ENCODE results near the gene FRMPD1.
"Not testable (repeated sequence)": the region's sequence is repeated elsewhere in the genome, so short reads cannot be mapped to it uniquely, and the experiment has no call there.

The FRMPD1 gene, protein sequence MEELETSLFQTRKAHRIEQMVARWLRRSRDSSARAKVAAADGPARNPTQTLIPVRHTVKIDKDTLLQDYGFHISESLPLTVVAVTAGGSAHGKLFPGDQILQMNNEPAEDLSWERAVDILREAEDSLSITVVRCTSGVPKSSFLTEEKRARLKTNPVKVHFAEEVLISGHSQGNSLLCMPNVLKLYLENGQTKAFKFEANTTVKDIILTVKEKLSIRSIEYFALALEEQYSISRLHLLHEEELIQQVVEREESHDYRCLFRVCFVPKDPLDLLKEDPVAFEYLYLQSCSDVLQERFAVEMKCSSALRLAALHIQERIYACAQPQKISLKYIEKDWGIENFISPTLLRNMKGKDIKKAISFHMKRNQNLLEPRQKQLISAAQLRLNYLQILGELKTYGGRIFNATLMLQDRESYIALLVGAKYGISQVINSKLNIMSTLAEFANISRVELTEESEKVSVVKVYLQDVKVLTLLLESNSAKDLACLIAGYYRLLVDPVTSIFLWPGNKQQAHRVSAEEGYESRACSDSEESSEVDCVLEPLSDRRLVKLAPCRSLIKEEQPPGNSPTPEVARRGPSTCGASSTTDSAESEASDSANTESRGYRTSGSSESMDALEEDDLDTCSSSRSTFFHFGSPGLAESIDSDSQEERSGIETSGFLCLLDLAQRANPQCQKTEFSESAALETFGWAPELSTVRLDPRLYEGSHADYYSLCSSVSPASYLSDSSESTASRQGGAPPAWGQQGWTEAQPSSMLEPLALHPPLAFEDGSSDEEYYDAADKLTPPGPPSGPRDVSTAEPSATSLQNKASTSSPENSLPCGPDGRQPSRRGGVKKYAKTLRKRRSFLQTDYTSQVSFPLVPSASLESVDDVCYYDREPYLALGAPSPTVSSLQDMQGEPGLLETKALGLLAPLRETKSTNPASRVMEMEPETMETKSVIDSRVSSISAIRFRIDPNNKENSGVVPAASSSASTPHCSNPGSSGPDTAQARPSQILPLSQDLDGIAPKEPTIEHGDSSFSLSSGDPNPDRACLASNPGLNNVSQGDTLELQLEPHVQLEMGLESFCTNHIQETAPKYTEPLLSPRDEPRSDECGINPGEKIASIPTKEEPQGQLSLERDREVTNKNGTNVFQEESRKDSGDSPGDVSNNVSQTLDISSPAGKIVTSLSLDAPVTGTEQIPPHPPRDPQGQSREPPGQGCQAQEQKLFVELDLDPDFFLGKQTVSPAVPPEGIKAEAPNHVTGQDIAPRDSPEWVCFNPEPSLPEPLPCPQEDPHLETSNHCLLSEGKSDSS (N-terminal part only)

DNA sequence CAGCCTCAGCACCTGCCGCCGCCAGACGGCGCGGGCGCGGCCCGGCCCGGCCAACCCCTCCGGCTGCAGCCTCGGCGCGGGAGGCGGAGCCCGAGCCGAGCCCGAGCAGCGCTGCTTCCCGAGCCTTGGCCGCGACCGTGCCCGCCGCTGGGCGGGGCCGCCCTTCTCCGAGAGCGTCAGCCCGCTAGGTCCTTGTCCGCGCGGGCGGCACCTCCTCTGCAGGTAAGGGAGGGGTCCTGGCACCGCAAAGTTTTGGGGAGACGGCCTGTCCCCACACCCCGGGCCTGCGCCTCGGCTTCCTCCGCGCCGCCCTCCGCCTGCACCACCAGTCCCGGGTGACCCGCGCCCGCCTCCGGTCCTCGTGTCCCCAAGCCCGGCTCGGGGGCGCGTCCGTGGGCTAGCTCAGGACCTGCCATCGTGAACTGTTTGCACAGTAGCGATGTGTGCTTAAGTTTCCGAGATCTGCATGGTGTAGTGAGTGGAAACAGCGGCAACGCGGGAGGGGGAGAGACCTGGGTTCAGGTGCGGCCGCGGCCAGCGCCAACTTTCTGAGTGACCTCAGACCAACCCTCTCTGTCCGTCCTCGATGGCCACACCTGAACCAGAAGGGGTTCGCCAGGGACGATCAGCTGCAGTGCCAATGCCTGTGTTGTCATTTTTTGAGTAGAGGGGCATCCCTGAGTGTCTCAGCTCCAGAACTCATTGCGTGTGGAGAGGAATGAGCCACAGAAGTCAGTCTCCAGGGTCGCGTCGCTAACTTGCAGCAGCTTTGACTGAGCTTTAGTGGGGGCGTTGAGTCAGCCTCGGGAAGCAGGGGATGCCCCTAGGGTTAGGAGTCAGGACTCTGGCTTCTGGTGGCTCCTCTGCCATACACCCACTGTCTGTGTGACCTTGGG is at the start of gene FRMPD1:
Gene FRMPD1 (plus strand): TSS at position 82 of the 896 bp plus-strand sequence. CDS start 41,688 bp downstream, outside the sequence.
- no peak for DNase-seq

DNA sequence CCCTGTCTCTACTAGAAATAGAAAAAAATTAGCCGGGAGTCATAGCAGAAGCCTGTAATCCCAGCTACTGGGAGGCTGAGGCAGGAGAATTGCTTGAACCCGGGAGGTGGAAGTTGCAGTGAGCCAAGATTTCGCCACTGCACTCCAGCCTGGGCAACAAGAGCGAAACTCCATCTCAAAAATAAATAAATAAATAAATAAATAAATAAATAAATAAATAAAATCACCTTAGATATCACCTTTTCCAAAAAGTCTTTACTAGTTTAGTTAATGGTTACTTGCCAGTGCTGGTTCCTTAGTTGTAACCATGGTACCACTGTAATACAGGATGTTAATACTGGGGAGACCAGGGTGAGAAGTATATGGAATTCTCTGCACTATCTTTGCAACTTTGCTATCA is 48.7 kb upstream of the FRMPD1 start:
- DNase-seq, result not testable (repeated sequence)

DNA sequence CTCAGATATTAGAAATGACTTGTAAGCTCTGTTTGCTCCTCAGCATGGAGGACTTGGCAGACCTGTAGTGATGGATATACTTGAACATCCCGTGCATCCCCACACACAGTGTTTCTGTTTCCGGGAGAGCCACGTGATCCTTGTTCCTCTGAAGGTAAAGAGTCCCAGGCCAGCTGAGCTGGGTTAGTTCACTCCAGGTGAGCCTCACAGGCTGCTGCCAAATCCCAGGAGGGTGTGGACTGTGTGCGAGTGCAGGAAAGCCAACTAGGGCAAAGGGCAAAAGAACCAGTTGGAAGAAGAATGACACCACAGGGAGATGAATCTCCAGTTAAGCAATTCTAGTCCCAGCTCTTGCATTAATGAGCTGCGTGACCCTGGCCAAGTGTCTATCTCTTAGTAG is 47.9 kb upstream of the FRMPD1 start:
- DNase-seq, result peak; percentile 60

DNA sequence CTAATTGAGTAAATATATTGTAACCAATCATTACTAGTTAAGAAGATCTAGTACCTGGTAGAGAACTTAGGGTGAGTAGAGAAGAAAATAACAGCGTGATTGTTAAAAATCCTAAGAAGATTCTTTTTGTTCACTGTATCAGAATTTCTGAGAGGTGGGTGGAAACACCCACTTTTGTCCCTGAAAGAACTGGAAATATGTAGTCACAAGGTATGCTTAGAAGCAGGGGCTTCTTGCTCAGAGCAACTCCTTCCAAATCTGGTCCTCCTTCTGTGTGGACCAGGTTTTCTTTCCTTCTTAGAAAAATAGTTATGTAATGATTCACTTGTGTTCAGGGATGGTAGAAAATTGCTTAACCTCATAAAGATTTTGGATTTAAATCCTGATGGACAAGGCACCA is 46.5 kb upstream of the FRMPD1 start:
- DNase-seq, result no peak

DNA sequence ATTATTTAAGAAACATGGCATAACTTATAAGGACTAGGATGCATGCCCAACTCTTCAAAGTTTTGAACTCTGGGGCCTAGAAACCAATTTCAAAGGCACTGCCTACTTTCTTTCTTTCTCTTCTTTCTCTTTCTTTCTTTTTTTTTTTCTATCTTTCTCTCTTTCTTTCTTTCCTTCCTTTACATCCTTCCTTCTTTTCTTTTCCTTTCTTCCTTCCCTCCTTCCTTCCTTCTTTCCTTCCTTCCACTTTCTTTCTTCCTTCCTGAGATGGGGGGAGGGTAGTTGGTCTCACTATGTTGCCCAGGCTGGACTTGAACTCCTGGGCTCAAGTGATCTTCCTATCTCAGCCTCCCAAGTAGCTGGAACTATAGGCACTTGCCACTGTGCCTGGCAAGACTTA is 42.5 kb upstream of the FRMPD1 start:
- no peak for DNase-seq

DNA sequence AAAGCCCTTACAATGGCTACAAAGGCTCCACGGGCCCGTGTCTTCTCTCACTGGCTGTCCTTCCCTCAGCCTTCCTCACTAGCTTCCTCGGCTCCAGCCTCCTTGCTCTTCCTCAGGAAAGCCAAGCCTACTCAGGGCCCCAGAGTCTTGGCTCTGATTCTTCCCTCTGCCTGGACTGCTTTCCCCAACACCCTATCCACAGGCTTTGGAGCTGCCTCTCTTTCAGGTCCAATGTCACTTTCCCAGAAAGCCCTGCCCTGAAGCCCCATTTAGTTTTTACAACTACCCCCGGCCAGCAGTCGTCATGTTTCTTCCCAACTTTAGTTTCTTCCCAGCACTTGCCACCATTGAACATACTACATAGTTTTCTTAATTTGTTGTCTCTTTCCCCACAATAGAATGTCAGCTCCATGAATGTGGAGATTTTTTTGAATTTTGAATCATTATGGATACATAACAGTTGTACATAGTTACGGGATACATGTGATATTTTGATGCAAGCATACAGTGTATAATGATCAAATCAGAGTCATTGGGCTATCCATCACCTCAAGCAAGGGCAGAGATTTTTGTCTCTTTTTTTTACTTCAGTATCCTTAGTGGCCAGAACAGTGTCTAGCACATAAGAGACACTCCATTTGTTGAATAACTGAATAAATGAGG is 40.9 kb upstream of the FRMPD1 start:
- DNase-seq, result no peak

DNA sequence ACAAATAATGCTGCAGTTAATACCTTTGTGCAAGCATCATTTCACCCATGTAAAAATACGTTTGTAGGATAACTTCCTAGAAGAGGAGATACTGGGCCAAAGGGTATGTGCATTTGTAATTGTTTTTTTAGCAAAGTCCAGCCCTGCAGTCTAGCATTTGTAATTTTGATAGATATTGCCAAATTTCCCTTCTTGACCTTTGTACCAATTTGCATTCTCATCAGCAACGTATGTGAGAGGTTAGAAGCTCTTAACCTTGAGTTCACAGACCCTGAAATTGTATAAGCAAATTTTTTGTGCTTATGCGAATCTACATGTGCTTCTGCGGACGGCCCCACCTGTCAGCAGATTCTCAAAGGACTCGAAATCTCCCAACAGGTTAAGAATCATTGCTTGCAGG is 39.7 kb upstream of the FRMPD1 start:
- no peak for DNase-seq

DNA sequence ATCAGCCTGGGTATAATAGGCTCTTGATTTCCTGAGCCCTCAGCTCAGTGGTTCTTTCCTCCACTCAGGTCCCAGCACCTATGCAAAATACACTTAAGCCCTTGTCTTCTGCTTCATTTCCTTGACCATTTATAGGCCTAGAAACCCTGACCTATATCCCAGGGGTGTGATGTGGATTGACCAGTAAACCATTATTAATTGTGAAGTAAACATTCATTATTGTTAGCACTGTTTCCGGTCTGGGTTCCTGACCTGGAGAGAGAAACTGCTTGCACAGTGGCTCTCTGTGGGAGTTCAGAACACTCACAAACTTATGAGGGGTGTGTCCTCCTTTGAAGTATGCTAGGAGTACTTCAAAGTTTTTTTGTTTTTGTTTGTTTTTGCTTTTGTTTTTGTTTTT is 38.8 kb upstream of the FRMPD1 start:
- no peak for DNase-seq

DNA sequence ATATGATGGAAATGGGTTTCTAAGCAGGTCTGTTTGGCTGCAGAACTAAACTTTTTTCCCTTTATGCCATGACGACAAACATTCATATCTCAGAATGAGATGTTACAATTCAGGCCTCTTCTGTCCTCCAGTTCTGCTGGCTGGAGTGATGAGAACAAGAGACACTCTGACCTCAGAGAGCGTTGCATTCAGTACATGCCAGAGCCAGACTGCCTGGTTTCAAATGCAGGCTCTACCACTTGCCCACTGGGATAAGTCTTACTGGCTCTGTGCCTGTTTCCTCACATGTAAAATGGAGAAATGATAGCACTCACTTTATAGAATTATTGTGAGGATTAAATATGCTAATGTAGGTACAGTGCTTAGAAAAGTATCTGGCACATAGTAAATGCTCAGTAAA is 33.6 kb upstream of the FRMPD1 start:
- DNase-seq, result no peak

DNA sequence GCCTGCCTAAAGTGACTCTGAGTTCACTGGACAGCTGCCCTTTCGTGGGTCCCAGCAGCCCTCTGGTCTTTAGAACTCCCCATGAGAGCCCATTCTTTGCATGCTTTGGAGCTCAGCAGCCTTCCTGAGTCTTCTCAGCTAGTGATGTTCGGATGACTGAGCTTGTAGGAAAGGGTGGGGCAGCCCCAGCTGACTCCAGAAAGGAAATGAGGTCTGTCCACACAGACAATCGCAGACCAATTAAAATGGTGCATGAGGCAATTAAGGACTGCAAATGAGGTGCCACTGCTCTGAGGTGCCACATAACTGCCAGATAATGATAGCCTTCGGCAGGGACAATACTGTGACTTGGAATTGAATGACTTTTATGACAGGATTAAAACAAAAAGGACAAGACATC is 32.9 kb upstream of the FRMPD1 start:
- no peak for DNase-seq

DNA sequence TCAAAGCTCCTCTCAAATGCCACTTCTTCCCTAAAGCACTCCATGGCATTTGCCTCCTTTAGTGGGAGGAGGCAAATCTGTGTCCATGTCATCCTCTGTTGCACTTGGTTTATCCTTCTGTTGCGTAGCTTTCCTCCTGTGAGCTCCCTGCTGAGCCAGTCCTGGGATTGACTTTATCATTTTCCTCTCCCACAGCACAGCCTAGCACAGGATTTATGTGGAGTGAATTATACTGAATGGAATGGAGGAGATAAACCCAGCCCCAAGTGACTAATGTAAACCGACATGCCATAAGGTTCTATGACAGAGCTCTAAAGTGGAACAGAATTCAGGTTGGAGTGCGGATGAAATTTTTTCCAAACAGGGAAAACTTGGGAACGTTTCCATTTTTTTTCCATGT is 31.9 kb upstream of the FRMPD1 start:
- DNase-seq, result no peak

DNA sequence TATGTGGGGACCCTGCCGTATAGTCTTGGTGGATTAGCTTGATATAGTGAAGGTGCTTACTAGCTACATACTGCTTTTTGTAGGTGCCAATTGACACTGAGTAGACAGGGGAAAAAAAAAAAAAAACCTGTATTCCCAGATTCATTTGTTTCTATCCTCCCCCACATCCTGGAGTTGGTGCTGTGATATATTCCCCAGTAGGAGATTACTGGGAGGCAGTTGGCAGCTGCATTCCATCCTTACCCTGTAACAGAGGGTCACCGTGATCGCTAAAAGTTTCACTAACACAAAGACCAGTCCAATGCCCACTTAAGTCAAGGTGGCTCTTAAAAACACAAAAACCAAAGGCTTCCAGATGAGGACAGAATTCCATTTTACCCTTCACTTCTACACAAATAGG is 30.9 kb upstream of the FRMPD1 start:
- DNase-seq, result no peak

DNA sequence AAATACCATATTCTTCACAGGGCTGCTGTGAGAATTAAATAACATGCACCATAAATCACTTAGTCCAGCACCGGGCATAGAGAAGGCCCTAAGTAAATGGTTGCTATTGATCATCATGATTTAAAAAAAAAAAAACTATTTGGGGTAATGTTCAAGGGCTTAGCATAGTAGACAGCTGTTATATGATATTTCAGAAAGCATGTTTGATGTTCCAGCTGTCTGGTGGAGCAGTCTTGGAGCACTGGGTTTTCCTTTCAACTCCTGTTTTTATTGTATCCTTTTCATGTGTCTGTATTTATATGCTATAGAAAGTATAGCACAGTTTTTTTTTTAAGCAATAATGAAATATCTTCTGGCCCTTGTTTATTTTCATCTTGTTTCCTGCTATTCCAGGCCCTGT is 30.4 kb upstream of the FRMPD1 start:
- DNase-seq, result no peak

DNA sequence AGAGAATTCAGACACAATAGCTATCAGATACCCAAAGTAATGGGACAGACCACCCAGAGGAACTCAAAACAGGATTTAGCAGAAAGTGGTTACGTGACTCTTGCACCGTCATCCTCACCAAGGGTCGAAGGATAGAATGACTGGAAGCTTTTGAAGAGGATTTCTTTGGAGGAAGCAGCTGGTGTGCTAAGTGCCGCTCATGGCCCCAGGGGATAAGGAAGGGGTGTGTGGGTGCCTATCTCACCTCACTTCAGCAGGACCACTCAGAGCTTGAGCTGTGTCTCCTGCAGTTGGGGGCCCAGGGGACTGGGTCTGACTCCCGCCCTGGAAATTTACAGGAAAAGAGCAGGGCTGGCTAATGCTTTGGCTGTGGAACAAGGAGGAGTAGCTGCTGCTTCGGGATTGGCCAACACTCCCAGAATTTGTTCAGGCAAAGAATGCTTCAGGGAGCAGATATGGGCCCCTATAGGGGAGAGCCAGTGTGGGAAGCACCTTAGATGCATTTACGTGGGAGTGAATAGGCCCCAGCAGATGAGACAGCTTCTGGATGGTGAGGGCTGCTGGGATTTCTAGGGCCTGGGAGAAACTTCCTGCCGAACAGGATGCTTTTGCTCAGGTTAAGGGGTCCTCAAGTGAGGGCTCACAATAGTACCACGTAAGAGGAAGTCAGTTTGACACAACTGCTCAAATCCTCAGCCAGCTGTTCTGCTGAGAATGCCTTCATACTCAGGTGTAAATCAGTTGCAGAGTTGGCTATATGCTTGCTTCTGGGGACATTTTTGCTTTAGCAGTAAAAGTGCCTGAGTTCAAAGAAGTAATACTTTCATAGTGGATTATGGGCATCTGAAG is 29.3 kb upstream of the FRMPD1 start:
- DNase-seq, result no peak

DNA sequence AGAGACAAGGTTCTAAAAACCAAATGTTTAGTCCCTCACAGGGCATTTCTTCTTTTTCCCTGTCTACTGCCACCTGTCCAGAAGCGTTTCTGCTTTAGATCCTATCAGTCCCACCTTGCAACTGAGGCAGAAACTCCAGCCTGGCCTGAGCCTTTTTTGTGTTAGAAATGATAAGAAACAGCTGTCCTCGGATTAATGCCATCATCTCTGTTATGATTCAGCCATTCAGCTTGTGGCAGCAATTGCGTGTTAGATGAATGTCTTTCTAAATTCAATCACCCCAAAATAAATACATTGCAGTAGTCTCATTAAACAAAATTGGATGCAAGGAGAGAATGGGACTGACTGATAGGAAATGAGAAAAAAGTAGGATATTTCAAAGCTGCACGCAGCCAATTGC is 28.3 kb upstream of the FRMPD1 start:
- DNase-seq, result no peak

DNA sequence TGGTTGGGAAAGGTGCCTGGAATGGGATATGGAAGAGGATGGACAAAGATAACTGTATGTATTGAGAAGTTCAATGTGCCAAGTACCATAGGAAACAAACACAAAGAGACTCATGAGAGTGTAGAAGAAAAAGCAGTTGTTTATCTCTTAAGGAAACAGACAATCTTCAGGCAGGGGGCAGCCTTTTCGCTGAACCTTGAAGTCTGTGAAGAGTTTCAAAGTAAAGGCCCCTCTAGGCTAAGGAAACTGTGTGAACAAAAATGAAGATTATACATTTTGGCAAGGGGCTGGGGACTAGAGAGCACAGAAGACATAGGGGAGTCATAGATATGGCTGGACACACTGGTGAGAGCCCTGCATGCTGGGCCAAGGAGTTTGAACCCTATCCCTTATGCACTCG is 27.5 kb upstream of the FRMPD1 start:
- DNase-seq, result no peak

DNA sequence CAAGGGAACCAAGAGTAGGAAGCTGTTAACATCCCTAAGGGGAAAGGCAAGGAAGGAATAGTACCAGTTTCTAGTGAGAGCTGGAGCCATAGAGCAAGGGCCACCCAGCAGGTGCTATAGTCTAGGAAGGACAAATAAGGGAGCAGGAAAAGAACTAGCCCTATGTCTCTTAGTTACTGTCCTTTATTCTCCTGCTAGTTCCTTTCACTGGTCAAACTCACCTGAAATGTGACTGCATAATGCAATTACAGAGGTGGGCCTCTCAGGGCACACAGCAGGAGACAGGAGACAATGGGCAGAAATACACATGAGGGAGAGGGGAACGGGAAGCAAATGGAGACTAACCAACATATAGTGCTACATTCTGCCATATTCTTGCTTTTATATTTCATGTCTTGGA is 26.7 kb upstream of the FRMPD1 start:
- DNase-seq, result no peak

DNA sequence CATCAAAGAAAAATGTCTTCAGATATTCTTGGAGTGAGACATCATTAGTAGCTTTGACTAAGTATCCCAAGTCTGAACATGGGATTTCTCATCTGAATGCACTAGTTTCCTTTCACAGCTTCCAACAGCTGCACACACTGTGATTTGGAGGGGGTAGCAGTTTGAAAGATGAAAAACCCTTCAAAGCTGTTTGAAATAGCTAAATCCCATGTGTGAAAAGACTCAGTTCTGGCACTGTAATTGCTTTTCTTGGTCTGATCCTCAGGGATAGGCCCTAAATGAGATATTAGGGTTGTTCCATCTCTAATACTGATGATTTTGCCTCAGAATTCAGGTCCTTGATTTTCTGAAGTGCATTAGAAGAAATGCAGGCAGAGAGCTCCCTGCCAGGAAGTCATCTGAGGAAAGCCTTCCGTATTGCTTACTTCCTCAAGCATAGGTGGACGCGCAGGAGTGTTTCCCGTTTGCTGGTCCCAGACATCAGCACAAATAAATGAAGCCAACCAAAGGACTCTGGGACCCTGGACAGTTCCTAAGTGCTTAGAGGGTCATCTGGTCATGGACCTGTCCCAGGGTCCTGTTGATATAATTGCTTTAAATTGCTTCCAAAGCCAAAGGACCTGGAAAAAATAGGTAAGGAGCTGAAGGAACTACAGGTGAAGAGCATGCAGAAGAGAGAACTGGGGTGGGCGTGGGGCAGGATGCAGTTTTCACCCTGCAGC is 25.6 kb upstream of the FRMPD1 start:
- no peak for DNase-seq

DNA sequence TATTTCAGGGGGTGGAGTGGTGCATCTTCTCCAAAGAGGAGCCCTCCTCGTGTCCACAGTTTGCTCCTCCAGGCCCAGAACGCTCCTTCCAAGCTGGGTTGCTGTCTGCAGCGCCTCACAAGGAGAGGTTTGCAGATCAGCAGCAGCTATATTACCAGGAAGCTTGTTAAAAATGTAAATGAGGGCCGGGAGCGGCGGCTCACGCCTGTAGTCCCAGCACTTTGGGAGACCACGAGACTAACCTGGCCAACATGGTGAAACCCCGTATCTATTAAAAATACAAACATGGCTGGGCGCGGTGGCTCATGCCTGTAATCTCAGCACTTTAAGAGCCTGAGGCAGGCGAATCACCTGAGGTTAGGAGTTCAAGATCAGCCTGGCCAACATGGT is 25.0 kb upstream of the FRMPD1 start:
- DNase-seq, result no peak

DNA sequence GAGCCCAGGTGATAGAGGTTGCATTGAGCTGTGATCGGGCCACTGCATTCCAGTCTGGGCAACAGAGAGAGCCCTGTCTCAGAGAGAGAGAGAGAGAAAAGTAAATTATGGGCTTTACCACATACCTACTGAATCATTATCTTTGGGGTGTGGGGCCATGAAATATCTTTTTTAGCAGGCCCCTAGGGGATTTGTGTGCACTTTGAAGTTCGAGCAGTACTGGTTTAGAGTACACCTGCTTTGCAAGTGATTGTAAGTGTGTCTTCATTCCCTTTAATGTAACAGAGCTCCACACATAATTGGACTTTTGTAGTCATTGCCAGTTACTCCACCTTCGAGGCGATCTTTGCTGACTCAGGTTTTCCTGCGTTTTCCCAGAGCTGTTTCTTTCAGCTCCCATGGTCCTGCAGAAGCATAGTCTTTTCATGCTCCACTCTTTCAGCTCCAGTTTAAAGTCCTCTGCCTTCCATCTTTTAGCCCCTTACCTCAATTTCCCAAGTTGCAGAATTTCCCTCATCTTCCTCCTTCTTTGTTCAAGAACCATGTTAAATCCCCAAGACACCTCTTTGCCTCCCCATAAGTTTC is 24.0 kb upstream of the FRMPD1 start:
- no peak for DNase-seq

All from NCI-H2029 treated with DMSO at 0.1 percent for 48 hours (cell line).